ENCODE results near the gene CTNNBL1.

The CTNNBL1 gene

DNA sequence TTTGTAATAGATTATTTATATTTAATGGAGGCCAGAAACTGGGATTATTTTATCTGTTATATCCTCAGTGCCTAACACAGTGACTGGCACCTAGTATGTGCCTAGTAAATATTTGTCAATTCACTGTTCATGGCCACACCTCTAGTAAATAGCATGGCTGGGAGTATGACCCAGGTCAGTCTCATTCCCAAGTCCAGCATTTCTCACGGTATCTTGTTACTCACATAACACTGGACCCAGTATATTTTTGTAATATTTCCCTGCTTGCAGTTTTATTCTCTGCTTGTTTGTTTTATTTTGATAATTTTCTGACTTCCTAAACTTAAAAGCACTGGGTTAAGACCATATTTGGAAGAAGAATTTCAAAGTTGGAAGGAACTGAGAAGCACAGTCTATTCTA lies 47.7 kb downstream of the CTNNBL1 start:
- no peak for DNase-seq (ENCODE audit: low read depth)

DNA sequence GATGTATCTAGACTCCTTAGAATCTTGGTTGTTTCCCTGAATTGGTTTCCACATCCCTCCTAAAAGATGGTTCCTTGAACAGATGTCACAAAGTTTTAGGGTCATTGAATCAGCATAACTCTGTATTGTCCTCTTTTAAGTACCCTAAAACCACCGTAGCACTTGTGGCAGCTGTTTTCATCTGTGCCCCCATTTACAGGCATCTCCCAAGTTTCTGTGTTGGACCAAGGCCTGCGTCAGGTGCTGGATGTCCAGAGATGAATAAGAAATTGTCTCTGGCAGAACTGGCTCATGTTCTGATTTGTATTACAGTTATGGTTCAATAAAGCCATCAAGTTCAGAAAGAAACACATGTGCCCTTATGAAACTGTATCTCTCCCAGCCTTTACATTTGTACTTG lies 48.3 kb downstream of the CTNNBL1 start:
- no peak for DNase-seq (ENCODE audit: low read depth)

GRCh38 chr20:37744347-37744746 lies 50.5 kb downstream of the CTNNBL1 start:
- no peak for DNase-seq (ENCODE audit: low read depth)

GRCh38 chr20:37745553-37745952 lies 51.7 kb downstream of the CTNNBL1 start:
- no peak for DNase-seq (ENCODE audit: low read depth)

- no peak for DNase-seq (ENCODE audit: low read depth)
Observed at GRCh38 chr20:37748015-37748414, 54.2 kb downstream of the CTNNBL1 start.

GRCh38 chr20:37749218-37749617 lies 55.4 kb downstream of the CTNNBL1 start:
- DNase-seq (ENCODE audit: low read depth) = no peak

DNA sequence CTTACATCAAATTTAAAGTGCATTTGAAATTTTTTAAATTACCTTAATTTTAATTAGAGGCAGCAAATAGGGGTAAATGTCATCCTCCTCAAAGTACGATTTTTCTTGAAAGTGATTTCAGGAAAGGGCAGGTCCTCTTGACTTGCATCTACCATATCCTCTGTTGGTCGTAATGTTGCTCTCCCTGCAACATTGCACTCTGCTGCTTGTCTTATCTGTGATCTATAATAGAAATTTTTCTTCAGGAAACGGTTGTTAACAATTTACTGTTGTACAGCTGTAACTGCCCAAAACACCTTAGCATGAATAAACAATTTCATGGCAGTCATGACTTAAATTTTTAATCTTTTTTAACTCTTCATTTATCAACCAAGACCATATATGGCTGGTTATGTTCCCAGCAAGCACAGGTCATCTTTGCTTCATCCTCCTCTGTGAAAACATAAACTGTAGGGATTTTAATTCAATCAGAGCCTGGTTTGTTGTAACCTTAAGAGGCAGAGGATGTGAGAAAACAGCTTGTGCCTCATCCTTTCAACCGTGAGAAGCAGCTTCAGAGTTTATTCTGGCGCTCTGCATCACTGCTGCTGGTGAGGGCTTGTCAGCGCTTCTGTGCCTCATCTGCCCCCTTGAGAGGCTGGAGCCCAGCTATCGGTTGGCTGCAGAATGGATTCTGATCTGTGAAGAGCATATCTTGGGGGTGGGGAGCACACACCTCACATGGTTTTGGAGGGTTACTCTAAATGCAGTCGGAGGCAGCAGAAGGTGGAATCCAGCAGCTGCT lies 56.0 kb downstream of the CTNNBL1 start:
- DNase-seq (ENCODE audit: low read depth) = no peak

DNA sequence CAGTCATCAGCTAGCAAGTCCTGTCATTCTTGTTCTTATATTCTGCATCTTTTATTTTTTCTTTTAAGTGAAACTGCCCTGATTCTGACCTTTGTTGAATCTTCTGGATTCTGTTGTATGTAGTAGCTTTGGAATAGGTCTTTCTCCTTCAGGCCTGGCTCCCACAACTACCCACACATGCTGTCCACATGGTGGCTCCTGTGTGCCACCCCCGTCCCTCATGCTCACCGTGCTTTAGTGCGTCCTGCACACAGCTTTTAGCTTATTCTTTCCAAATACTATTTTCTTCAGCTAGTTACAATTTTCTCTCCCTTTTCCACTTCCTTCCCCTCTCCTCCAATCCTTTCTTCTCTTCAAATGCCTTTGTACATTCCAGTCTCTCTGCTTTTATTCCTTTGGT lies 61.8 kb downstream of the CTNNBL1 start:
- no peak for DNase-seq (ENCODE audit: low read depth)

GRCh38 chr20:37756234-37756633 lies 62.4 kb downstream of the CTNNBL1 start:
- DNase-seq (ENCODE audit: low read depth) = no peak

GRCh38 chr20:37757550-37757949 lies 63.7 kb downstream of the CTNNBL1 start:
- DNase-seq (ENCODE audit: low read depth) = no peak

DNA sequence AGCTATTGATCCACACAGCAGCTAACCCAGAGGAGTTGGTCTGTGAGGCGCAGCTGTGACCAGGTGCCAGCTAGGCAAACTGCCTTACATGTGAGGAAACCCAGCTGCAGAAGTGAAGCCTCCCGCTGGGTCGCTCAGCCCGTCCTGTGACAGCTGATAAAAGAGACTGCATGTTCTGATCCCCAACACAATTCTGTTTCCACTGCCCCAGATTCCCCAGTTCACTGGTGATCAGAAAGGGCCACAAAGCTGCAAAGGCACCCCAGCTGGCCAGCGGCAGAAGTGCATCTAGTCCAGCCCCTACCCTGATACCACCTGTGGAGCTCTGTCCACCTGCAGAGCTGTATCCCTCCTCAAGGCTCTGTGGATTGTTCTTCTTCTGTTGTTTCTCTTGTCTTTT lies 64.5 kb downstream of the CTNNBL1 start:
- no peak for DNase-seq (ENCODE audit: low read depth)

- no peak for DNase-seq (ENCODE audit: low read depth)
Observed at GRCh38 chr20:37759052-37759553, 65.3 kb downstream of the CTNNBL1 start.

DNA sequence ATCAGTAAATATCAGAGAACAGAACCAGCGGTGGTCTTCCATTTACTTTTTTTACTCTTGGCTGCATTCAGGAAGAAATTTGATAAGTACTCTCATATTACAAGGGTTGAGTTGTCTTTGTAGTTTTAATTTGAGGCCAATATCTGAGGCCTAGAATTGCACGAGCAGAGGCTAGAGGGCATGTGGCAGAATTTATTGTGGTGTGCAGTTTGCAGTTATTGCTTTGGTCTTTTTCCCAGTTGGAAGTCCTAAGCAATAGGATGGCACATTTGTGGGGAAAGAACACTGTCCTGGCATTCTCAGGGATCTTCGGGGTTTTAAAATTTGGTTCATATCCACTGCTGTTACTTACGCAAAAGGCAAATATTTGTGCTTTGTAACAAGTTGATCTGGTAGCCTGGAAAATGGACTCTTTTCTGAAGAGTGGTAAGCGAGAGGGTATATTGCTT lies 66.0 kb downstream of the CTNNBL1 start:
- no peak for DNase-seq (ENCODE audit: low read depth)

- no peak for DNase-seq (ENCODE audit: low read depth)
Observed at GRCh38 chr20:37760322-37760721, 66.5 kb downstream of the CTNNBL1 start.

DNA sequence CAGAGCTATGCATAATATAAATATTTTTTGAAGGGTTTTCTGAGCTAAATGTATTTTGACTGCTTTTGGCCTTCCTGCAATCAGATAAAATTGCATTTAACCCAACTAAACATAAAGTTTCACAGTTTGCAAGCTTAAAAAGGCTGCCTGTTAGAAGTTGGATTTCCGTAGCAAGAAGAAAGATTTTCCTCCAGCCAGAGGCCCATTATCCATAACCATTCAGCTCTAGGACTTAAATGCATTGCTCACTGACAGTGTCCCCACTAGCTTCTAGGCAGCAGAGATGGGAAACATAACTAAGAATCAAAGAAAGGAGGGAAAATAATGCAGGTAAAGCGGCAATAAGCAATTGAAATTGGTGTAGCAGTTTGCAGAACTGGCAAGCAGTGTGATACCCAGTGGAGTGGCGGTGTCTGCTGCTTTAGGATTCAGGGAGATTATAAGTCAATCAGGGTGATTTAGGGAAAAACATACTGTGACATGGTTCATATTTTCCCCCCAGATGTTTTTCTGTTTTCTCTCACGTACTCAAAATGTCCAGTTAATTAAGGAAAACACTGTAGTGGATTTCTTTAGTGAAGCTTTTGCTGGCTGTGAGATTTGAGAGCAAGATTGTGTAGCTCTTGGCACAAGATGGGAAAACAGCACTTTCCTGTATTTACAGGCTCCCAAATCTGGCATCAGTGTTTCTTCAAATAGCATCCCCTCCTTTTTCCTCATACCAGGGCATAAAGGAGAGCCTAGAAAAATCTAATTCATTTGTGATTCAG lies 69.1 kb downstream of the CTNNBL1 start:
- DNase-seq (ENCODE audit: low read depth) = no peak

DNA sequence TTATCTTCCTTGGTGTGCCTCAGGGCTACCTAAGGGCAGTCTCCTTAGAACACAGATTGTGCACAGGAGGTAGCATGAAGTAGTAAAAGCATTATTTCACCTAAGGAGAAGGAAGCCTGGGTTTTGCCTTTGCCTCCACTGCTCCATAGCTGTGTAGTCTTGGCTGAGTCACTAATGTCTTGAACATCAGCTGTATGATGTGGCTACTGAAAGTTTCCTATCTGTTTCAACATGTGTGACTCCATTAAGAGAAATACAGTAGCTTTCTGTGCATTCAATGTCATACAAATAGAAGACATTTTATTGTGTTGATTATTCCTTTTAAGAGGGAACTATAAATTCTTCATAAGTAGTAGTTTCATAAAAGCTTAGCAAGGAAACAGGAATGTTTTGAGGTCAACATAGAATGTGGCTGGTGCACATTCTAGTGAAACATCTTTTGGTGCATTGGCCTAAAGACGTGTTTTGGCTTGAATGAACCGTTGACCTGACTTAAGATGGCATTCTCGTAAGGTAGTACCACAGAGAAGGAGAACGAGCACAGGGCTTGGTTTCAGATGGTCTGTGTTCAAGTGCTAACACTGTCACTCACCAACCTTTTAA lies 70.6 kb downstream of the CTNNBL1 start:
- no peak for DNase-seq (ENCODE audit: low read depth)

GRCh38 chr20:37770908-37771307 lies 77.1 kb downstream of the CTNNBL1 start:
- no peak for DNase-seq (ENCODE audit: low read depth)

- DNase-seq (ENCODE audit: low read depth) = no peak
Observed at GRCh38 chr20:37773291-37773826, 79.5 kb downstream of the CTNNBL1 start.

GRCh38 chr20:37774156-37774555 lies 80.3 kb downstream of the CTNNBL1 start:
- DNase-seq (ENCODE audit: low read depth) = no peak

- DNase-seq (ENCODE audit: low read depth) = no peak
Observed at GRCh38 chr20:37775200-37775599, 81.4 kb downstream of the CTNNBL1 start.

DNA sequence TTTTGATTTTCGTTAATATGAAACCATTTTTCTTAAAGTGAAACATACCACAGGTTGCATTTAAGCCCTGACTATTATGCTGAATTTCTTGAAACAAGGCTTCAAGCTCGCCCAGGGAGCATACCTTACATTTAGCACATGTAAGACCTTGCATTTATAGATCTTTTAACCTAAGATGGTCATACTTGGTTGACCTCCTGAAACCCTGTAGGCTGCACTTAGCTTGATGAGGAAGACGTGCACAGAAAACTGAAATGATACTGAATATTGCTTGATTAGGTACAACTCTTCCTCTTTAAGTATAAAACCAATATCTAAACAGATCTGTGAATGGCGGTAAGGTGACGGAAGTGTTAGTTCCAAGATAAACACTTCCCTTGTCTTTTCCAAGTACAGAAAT lies 82.2 kb downstream of the CTNNBL1 start:
- DNase-seq (ENCODE audit: low read depth) = no peak

- DNase-seq (ENCODE audit: low read depth) = no peak
Observed at GRCh38 chr20:37776526-37776925, 82.7 kb downstream of the CTNNBL1 start.
